Hepatocyte (in vitro differentiated cells): ENCODE measurements around the gene ESRP2.

Experiments
- EZH2 ChIP-seq: fragments of 200-600 bp; sonication (generic); IDR thresholded peaks from 2 replicates; pipeline ENCODE4 v1.6.1; 2016; ENCODE audit warnings: antibody characterized with exemption, mild to moderate bottlenecking, borderline replicate concordance
- EZH2phosphoT487 ChIP-seq: fragments of 200-600 bp; sonication (generic); IDR thresholded peaks from one replicate; pipeline ENCODE4 v1.6.1; 2018; ENCODE audit warnings: antibody characterized with exemption, mild to moderate bottlenecking, low read depth, moderate library complexity; ENCODE audit not compliant: unreplicated experiment, severe bottlenecking
- TF ChIP-seq, protein P1 (sequence below): fragments of 200-600 bp; sonication (generic); IDR thresholded peaks from 2 replicates; pipeline ENCODE4 v1.5.1; 2016; ENCODE audit warnings: antibody characterized with exemption, mild to moderate bottlenecking; ENCODE audit not compliant: poor library complexity

DNA sequence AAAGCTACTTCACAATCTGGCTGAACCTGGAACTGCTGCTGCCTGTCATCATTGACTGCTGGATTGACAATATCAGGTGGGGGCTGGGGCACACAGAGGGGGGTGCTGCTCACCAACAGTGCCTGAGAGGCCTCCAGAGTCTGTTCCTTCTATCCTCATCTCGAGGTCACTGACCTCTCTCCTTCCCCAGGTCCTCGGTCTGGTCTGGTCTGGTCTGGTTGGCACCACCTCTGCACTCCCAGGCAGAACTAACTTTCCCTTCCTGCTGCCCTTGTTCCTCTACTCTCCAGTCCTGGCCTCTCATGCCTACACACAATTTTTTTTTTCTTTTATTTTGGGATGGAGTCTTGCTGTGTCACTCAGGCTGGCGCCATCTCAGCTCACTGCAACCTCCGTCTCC is 13.4 kb upstream of the ESRP2 start:
- TF ChIP-seq, protein P1, sequence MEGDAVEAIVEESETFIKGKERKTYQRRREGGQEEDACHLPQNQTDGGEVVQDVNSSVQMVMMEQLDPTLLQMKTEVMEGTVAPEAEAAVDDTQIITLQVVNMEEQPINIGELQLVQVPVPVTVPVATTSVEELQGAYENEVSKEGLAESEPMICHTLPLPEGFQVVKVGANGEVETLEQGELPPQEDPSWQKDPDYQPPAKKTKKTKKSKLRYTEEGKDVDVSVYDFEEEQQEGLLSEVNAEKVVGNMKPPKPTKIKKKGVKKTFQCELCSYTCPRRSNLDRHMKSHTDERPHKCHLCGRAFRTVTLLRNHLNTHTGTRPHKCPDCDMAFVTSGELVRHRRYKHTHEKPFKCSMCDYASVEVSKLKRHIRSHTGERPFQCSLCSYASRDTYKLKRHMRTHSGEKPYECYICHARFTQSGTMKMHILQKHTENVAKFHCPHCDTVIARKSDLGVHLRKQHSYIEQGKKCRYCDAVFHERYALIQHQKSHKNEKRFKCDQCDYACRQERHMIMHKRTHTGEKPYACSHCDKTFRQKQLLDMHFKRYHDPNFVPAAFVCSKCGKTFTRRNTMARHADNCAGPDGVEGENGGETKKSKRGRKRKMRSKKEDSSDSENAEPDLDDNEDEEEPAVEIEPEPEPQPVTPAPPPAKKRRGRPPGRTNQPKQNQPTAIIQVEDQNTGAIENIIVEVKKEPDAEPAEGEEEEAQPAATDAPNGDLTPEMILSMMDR = no peak
- no peak for TF ChIP-seq EZH2phosphoT487
- TF ChIP-seq EZH2 = no peak
